Kasumi-1 (cell line): ENCODE measurements around the gene PGBD2.
"Not testable (repeated sequence)": the region's sequence is repeated elsewhere in the genome, so short reads cannot be mapped to it uniquely, and the experiment has no call there.

Experiments used
- DNase-seq, 2 experiments: peaks; one replicate each; lab custom pipeline; 2025; lab: John Stamatoyannopoulos, UW

Gene PGBD2, protein sequence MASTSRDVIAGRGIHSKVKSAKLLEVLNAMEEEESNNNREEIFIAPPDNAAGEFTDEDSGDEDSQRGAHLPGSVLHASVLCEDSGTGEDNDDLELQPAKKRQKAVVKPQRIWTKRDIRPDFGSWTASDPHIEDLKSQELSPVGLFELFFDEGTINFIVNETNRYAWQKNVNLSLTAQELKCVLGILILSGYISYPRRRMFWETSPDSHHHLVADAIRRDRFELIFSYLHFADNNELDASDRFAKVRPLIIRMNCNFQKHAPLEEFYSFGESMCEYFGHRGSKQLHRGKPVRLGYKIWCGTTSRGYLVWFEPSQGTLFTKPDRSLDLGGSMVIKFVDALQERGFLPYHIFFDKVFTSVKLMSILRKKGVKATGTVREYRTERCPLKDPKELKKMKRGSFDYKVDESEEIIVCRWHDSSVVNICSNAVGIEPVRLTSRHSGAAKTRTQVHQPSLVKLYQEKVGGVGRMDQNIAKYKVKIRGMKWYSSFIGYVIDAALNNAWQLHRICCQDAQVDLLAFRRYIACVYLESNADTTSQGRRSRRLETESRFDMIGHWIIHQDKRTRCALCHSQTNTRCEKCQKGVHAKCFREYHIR

DNA sequence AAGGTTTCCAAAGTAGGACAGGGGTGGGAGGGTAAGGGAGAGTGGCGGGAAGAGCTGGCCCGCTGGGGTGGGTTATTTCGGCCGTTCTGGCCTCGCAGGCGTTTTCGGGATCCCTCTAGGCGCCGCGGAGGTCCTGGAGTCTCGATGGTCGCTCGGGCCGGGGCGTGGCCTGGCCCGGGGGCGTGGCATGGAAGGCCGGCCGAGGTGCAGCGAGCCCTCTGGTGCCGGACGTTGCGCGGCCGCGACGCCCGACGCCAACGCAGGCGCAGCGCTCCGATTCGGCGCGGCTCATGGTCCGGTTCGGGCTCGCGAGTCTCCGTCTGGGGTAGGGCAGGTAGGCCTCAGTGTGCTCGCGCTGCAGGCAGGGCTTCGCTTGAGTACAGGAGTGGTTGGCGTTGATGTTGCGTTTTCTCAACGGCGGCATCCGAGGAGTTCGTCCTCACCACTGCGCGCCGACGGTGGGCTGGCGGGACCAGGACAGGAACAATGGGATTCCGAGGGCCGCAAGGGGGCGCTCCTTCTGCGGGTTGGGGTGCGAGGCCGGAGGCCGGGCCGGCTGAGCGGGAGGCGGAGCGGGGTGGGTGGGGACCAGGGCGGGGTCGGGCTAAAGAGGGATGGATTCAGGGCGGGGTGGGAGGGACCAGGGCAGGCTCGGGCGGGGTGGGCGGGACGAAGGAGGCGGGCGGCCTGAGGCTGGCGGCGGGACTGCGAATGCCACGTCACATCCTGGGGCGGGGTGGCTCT, at the start of gene PGBD2:
Gene PGBD2 (plus strand): TSS at position 227 of the 744 bp plus-strand sequence. CDS start 7,628 bp downstream, outside the sequence.
- peak; percentile 93 to 96 for DNase-seq

DNA sequence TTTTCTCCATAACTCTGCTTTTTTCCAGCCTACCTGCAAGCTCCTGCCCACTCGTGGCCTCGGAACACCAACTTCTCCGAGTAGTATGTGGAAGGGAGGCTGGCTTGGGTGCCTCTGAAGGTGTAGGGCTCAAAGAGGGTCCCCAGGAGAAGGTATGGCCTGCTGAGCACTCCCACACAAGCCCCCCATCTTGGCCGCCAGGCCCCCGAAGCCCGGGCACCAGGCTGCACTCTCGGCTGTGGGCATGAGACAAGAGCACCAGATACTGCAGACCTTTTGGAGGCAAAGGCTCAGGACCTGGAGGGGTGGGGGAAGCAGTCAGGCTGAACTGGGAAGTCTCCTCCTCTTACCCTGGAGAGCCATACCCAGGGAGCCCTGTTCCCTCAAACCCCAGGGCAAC, 48.8 kb upstream of the PGBD2 start:
- DNase-seq = peak; percentile 23 to 25

DNA sequence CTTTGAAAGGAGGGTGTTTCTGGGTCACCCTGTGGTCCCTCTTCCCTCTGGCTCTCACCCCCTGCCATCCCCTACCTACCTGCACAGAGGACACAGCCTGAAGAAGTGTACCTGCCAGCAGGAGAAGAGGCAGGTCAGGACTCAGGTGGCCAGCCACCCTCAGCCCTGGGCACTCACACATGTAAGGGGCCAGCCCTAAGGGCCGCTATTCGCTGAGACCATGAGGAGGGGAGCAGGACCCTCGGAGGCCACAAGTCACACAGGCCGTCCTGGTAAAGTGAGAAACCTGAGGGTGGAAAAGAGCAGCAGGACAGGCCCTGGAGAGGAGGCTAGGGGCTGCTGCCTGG, 48.3 kb upstream of the PGBD2 start:
- DNase-seq = peak in 1 of 2 experiments; percentile 18

DNA sequence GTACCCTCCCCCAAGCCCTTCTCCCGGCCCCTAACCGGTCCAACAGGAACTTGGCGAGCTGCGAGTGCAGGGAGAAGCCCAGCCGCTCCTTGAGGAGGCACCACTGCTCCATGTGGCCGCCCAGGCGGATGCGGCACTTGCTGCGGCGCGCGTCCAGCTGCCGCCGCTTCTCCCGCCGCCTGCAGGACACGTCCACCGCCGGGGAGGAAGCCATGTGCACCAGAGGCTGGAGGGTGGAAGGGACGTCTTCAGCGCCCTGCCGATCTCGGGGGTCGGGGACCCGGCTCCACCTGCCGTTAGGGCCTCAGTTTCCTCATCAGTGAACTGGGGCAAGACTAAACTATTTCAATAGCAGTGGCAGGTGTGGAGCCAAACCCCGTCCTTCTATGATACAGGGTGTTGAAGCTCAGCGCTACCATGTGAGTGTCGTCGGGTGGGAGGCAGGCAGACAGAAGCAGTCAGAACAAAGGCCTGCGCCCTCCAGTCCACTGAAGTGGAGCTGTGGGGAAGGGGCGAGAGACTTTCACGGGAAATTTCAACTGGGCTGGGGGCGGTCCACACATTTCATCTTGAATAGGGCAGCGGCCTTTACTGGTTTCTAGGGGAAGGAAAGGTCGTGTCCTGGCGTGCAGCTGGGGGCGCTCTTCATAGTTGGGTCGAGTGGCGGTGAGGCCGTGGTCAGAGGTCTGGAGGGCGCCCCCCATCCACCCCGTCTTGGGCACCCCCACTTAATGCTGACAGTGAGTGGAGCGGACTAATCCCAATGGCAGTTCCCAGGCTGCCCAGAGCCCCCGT, 47.7 kb upstream of the PGBD2 start:
- peak; percentile 79 to 81 for DNase-seq

DNA sequence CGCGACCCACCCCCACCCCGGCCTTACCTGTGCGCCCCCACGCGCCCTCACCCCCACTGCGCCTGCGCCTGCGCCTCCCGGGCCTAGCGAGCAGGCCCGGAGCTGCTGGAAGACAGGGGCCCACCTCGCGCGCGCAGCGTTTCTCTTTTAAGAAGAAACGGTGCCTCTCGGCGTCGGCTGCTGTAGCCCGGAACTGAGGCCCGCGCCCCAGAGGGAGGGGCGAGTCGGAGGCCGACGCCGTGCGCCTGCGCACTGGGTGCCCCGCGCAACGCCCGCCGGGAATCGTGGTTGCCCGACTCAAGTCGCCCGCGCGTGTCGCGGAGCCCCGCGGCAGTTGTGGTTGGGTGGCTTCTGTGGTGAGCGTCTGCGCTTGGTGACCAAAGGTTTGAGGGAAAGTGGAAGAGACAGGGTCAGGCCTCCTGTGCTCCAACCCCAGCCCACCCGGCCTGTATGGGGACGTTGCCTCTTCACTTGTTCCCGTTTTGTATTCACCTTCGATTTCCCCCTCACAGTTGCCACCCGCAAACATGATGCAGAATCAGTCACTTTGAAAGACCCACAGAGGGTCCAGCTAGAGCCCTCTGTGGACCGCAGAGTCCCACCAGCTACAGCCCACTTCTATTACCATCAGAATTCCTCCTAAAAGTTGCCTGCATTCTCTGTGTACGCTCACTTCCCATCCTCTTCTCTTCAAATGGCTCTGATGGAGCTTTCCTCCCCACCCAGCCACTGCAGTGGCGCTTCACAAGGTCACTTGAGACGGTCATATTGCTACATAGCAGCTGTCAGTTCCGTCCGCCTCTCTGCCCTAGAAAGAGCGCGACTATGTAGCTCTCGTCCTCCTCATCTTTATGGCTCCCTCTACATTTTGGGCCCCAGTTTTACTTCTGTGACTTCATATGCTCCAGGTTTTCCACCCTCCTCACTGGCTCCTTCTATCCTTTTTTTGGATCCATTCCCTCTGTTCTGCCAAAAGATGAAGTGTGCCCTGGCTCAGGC, 46.8 kb upstream of the PGBD2 start, which contains the start of gene ZNF692:
Gene ZNF692 (minus strand): TSS at position 195 of the 999 bp plus-strand sequence. CDS start 776 bp downstream, outside the sequence.
- peak; percentile 95 to 96 for DNase-seq

DNA sequence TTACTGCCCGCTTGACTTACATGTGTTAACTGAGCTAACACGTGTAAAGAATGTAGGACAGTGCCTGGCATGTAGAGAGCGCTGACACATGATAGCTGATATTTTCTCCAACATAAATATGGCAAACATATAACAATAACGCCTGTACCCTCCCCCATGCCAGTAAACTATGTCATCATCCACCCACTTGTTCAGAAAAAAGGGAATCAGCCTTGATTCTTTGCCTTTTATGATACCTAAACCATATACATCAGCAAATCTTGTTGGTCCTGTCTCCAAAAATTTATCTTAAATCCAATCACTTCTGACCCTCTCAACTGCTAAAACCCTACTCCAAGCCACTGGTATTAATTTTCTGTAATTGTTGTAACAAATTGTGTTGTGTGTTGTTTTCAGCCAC, 46.0 kb upstream of the PGBD2 start:
- DNase-seq = no peak

DNA sequence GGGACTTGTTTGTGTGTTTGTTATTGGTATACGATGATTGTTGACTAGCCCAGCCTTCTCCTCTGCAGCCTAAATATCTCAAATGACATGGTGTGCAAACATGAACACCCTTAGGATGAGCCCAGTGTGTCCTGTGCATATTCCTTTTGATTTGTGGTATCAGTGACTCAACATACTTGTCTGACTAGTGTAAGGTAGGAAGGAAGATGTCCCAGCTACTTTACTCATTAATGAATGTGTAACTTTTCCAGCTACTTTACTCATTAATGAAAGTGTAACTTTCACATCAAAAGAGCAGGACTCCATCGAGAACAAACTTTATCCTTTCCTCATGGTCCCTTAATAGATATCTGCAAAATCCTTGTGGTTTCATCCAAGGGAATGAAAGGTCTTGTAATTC, 44.4 kb upstream of the PGBD2 start:
- no peak for DNase-seq

DNA sequence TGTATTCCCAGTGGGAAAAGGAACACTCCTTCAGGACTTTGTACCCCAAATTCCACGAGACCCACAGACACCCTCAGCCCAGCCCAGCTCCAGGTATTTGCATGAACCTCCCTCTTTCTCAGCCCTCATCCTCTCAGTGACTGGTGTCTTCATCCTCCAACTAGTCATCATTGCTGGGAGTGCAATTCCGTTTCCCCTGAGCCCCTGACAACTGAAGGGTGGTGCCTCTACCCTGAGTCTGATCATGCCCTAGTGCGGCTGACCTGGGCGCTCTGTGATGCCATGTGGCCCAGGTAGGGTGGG, 43.4 kb upstream of the PGBD2 start:
- DNase-seq = peak; percentile 40 to 50

DNA sequence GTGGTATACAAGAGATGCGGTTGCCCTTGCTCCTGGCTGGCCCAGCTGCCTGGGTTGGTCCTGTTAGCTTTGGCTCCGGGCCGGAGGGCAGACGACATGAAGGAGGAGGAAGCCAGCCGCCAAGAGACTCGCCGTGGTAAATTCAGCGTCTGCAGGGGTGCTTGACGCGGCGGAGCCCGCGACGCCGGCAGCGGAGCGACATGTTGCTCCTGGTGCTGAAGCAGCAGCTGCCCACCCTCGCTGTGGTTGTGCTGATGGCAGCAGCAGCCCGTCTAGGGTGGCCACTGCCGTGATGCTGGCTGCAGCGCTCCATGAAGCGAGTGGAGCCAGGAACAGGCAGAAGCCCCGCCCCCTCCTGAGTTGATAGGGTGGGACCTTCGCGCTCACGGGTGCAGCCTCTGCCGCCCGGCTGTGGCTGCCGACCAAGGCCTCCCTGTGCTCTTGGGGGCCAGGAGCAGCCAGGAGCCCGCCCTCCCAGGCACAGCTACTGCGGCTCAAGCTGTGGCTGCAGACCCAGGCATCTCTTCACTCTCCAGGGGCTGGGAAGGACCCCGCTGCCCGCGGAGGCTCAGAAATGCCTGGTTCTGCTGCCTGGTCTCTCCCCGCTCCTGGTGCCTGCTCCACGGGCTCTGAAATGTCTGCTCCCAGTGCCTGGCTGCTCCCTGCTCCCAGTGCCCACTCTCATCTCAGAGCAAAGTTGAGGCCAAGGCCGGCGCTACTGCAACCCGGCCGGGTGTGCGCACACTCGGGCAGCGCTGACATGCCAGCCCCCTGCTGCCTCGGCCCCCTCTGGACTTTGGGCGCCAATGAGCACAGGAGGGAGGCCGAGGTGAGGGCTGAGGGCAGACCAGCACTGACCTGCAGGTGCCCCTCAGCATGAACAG, 42.8 kb upstream of the PGBD2 start:
- DNase-seq = peak; percentile 77 to 79

DNA sequence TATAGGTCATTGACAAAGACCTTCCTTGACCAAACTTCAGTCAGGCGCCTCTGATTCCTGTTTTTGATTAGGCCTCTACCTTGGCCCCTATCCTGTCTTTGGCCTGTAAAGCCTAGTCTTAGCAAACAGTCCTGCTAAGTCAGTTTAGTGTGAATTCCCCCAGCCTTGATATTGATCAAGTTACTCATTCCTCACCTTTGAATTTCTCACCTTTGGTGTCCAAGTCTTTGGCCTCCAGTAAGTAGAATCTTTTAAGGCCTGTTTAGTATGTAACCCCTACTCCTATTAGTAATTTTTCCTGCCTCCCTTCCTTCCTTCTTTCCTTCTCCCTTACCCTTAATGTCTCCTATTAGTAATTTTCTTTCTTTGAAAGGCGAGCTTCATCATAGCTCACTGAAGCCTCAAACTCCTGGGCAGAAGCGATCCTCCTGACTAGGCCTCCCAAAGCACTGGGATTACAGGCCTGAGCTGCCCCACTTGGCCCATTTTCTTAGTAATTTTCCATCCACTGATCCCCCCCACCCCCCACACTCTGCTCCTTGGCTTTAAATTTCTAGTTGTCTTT, 34.1 kb upstream of the PGBD2 start:
- peak in 1 of 2 experiments; percentile 11 for DNase-seq

DNA sequence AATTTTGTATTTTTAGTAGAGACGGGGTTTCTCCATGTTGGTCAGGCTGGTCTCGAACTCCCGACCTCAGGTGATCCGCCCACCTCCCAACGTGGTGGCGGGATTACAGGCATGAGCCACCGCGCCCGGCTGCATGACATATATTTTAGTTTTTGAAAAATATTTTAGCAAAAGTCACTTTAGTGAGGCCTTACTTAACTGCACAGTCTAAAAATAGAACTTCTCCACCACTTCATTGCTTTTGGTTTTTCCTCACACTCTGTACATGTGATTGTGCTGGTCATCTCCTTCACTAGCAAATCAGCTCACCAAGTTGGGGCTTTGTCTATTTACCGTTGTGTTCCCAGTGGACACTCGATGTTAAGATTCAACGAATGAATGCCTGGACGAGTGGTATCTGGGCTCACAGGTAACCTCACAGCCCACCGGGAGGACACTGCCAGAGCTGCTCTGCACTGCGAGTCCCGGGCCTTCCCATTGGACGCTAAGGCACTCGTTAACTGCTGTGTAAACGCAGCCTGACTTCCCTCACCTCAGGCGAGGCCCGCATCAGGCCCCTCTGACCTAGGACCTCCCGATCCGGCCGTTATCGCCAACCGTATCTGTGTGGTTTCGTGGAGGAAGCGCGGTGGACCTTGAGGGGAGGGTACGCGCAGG, 33.2 kb upstream of the PGBD2 start:
- peak; percentile 48 to 59 for DNase-seq

DNA sequence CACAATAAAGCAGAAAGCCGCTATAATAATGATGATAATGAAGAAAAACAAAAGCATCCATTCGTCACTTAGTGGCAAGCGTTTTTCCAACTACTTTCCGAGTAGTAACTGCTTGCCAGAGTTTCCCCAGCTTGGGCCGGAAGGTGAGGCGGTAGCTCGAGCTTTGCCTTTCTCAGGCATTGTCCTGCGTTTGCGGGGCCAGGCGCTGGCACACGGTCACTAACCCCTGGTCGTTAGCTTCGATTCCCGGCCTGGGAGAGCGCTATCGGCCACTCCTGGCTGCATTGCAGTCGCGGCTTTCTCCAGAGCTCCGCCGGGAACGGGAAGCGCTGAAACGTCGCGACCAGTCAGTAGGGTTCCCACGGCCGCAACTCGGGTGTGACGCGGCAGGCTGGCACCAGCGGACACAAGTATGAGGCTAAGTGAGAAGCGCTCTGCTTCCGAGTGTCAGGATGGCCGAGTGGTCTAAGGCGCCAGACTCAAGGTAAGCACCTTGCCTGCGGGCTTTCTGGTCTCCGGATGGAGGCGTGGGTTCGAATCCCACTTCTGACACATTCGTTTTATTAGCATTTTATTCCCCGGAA, 32.5 kb upstream of the PGBD2 start:
- DNase-seq = peak; percentile 88 to 93

DNA sequence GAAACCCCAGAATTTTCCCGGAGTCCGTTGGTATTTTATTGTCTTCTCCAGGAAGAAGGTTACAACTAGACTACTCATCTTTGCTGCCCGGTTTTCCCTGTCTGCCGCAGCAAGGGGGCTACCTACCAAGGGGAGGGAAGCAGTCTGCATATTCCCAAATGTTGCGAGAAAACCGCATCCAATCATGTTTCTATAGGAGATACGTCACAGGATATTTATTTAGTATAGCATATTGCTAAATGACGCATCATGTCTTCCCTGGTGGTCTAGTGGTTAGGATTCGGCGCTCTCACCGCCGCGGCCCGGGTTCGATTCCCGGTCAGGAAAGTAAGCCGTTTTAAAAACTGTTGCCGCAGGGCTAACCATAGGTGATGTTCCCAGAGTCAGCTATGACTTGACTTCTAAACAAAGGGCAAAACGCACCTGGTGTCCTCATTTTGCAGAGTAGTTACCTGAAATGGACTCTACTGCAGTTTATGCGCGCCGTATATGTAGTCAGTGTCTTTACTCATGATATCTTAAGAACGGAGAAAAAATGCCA, 32.0 kb upstream of the PGBD2 start:
- peak; percentile 78 to 83 for DNase-seq

DNA sequence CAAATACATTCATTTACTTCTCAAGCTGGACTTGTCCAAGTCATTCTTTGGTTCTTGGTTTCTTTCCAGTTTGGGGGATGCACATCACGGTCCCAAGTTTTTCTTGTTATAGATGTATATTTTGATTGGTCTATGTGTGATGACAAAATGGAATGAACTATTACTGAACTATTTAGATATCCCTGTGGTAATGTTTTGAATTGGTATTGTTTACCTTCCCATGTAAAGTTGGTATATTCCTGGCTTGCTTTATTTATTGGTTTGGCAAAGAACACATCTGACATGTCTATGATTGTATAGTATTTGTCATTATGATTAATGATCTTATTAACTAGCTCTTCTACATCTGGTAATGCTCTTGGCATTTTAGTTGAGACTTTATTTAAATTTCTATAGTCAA, 24.8 kb upstream of the PGBD2 start:
- DNase-seq = no peak

DNA sequence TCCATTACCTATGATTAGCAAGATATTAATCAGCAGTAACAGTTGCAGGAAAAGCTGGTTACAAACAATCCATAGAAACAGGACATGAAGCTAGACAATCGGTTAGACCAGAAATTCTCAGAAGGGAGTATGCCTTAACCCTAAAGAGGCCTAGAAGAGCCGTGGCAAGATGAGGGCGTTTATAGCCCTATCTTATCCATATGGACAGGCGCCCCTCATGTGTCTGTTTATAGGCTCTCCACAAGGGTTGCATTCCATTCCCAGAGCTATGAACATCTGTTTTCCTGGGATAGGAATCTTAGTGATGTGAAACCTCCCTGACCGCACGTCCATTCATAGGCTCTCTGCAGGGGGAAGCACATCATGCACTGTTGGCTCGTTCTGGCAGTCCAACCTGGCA, 23.6 kb upstream of the PGBD2 start:
- not testable (repeated sequence) for DNase-seq

DNA sequence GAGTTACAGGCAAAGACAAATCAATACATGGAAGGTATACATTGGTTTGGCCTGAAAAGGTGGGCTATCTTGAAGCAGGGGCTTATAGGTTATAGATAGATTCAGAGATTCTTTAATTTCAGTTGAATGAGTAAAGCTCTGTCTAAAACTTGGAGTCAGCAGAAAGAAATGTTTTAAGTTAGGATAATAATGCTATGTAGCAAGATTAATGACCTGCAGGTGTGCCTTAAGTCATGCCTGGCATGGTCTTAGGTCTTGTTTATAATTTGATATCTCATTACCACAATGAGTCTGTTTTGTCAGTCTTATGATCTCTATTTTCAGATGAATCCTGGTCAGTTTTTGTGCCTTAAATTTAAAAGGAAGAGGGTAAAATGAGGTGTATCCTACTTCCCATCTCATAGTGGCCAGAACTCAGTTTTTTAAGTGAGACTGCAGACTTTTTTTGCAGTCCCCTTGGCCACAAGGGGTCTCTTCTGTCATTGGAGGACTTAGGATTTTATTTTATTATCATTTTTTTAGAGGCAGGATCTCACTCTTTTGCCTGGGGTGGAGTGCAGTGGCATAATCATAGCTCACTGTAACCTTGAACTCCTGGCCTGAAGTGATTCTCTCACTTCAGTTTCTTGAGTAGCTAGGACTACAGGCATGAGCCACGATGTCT, 21.3 kb upstream of the PGBD2 start:
- no peak for DNase-seq

DNA sequence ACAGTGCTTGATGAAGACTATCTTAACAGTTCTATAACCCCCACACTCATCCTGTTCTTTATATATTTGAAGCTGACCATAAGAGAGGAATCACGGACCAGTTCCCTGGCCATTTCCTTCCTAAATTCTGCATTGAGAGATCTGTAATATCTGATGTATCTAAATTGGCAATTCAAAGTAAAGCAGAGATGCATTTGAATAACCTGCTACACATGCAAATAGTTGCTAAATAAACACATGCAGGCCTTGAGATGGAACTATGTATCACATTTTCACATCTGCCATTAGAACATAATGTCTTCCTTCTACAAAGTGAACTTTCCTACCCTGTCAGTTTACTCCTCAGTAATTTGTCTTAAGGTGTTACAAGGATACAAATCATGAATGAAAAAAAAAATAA, 20.4 kb upstream of the PGBD2 start:
- no peak for DNase-seq
